NCI-H69 (cell line): ENCODE data around the gene RNU1-1.
A peak's percentile ranks its signal among the peaks of the same experiment; 100 is the strongest.
"Not testable (repeated sequence)": the region's sequence is repeated elsewhere in the genome, so short reads cannot be mapped to it uniquely, and the experiment has no call there.

ENCODE experiments used
- DNase-seq: peaks from one replicate; lab custom pipeline; 2025; lab: John Stamatoyannopoulos, UW

RNU1-1 gene

GRCh38 chr1:16514107-16515055 lies at the start of gene RNU1-1:
RNU1-1 (minus strand) TSS chr1:16514285.
- DNase-seq, result peak; percentile 81

- not testable (repeated sequence) for DNase-seq
These were observed 47.0 kb upstream of the RNU1-1 start for GRCh38 chr1:16561035-16561434.

GRCh38 chr1:16560498-16560897 lies 46.4 kb upstream of the RNU1-1 start:
- not testable (repeated sequence) for DNase-seq

- DNase-seq, result not testable (repeated sequence)
These were observed 45.6 kb upstream of the RNU1-1 start for GRCh38 chr1:16559688-16560087.

- DNase-seq, result not testable (repeated sequence)
These were observed 42.9 kb upstream of the RNU1-1 start for GRCh38 chr1:16557034-16557433.

- DNase-seq, result not testable (repeated sequence)
These were observed 39.2 kb upstream of the RNU1-1 start for GRCh38 chr1:16553244-16553643.

GRCh38 chr1:16550212-16550918 lies 36.3 kb upstream of the RNU1-1 start:
- DNase-seq, result not testable (repeated sequence)

GRCh38 chr1:16549545-16549944 lies 35.5 kb upstream of the RNU1-1 start:
- DNase-seq, result not testable (repeated sequence)

GRCh38 chr1:16547502-16548241 lies 33.6 kb upstream of the RNU1-1 start:
- not testable (repeated sequence) for DNase-seq

- DNase-seq, result peak; percentile 70
These were observed 31.6 kb upstream of the RNU1-1 start for GRCh38 chr1:16545682-16546095.

GRCh38 chr1:16540421-16540893 lies 26.4 kb upstream of the RNU1-1 start:
- not testable (repeated sequence) for DNase-seq

GRCh38 chr1:16537528-16537927 lies 23.4 kb upstream of the RNU1-1 start:
- DNase-seq, result not testable (repeated sequence)

- not testable (repeated sequence) for DNase-seq
These were observed 22.7 kb upstream of the RNU1-1 start for GRCh38 chr1:16536796-16537195.

GRCh38 chr1:16535898-16536297 lies 21.8 kb upstream of the RNU1-1 start:
- not testable (repeated sequence) for DNase-seq

GRCh38 chr1:16535487-16535886 lies 21.4 kb upstream of the RNU1-1 start:
- DNase-seq, result not testable (repeated sequence)

GRCh38 chr1:16534829-16535456 lies 20.9 kb upstream of the RNU1-1 start:
- peak; percentile 84 for DNase-seq

- DNase-seq, result peak; percentile 42
These were observed 20.2 kb upstream of the RNU1-1 start for GRCh38 chr1:16534239-16534828.

- DNase-seq, result not testable (repeated sequence)
These were observed 18.3 kb upstream of the RNU1-1 start for GRCh38 chr1:16532235-16532991.

GRCh38 chr1:16528338-16528737 lies 14.3 kb upstream of the RNU1-1 start:
- not testable (repeated sequence) for DNase-seq

- not testable (repeated sequence) for DNase-seq
These were observed 11.7 kb upstream of the RNU1-1 start for GRCh38 chr1:16525769-16526168.
